GM18505 (cell line): Measurements from ENCODE around the gene PTPRT.

Experiments used
- ATAC-seq: cut with Tn5 transposase; IDR thresholded peaks from one replicate; pipeline ENCODE4 v1.9.1; 2021; ENCODE audit not compliant: unreplicated experiment
- POLR2A ChIP-seq: IDR thresholded peaks from 4 replicates; pipeline ENCODE4 v1.6.1; 2011; ENCODE audit warnings: borderline replicate concordance; ENCODE audit not compliant: insufficient read depth, insufficient read length; ENCODE audit errors: extremely low read depth

PTPRT gene

GRCh38 chr20:42181064-42181463 lies 1008.6 kb downstream of the PTPRT start:
- ATAC-seq: no peak
- TF ChIP-seq POLR2A: no peak

- no peak for TF ChIP-seq POLR2A
- no peak for ATAC-seq
Observed at GRCh38 chr20:42179768-42180167, 1009.9 kb downstream of the PTPRT start.

GRCh38 chr20:42173440-42173839 lies 1016.3 kb downstream of the PTPRT start:
- no peak for TF ChIP-seq POLR2A
- ATAC-seq: no peak

- no peak for TF ChIP-seq POLR2A
- no peak for ATAC-seq
Observed at GRCh38 chr20:42164121-42164890, 1025.4 kb downstream of the PTPRT start.

GRCh38 chr20:42161228-42161829 lies 1028.4 kb downstream of the PTPRT start:
- no peak for TF ChIP-seq POLR2A
- ATAC-seq: no peak

- ATAC-seq: no peak
- no peak for TF ChIP-seq POLR2A
Observed at GRCh38 chr20:42159808-42160207, 1029.9 kb downstream of the PTPRT start.

GRCh38 chr20:42158272-42158671 lies 1031.4 kb downstream of the PTPRT start:
- TF ChIP-seq POLR2A: no peak
- no peak for ATAC-seq

GRCh38 chr20:42155586-42155985 lies 1034.1 kb downstream of the PTPRT start:
- ATAC-seq: no peak
- no peak for TF ChIP-seq POLR2A

- ATAC-seq: no peak
- no peak for TF ChIP-seq POLR2A
Observed at GRCh38 chr20:42152575-42152974, 1037.1 kb downstream of the PTPRT start.

GRCh38 chr20:42150230-42150629 lies 1039.5 kb downstream of the PTPRT start:
- no peak for TF ChIP-seq POLR2A
- no peak for ATAC-seq

- no peak for ATAC-seq
- no peak for TF ChIP-seq POLR2A
Observed at GRCh38 chr20:42138729-42139128, 1051.0 kb downstream of the PTPRT start.

GRCh38 chr20:42134265-42135098 lies 1055.2 kb downstream of the PTPRT start:
- ATAC-seq: no peak
- no peak for TF ChIP-seq POLR2A

GRCh38 chr20:42130810-42131596 lies 1058.7 kb downstream of the PTPRT start:
- TF ChIP-seq POLR2A: no peak
- no peak for ATAC-seq
